C4-2B (cell line): ENCODE data around the gene KCND1.

Source experiments
- ZFX ChIP-seq: fragments of 450-650 bp; IDR thresholded peaks from 2 replicates; pipeline ENCODE4 v1.6.1; 2017
- TF ChIP-seq, protein P1 (sequence below): fragments of 450-650 bp; conservative IDR thresholded peaks from 2 replicates; pipeline ENCODE4 v1.5.1; 2017; ENCODE audit warnings: mild to moderate bottlenecking

DNA sequence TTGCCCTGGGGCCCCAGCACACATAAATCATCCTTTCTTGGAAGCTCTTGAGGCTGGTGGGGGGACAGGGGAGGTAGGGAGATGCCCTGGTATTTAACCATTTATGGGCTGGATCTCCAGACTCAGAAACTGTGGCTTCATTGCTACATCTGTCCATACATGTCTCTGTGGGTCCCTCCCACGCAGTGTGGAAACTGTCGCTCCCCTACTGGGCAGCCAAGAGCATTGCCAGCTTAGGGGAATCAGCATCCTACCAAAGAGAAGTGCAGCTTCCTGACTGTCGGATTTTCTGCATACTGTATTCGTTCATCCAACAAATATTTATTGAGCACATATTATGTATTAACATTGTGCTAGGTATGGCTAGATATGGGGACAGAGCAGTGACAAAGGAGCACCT is 26.7 kb upstream of the KCND1 start:
- TF ChIP-seq ZFX: no peak
- TF ChIP-seq, protein P1, sequence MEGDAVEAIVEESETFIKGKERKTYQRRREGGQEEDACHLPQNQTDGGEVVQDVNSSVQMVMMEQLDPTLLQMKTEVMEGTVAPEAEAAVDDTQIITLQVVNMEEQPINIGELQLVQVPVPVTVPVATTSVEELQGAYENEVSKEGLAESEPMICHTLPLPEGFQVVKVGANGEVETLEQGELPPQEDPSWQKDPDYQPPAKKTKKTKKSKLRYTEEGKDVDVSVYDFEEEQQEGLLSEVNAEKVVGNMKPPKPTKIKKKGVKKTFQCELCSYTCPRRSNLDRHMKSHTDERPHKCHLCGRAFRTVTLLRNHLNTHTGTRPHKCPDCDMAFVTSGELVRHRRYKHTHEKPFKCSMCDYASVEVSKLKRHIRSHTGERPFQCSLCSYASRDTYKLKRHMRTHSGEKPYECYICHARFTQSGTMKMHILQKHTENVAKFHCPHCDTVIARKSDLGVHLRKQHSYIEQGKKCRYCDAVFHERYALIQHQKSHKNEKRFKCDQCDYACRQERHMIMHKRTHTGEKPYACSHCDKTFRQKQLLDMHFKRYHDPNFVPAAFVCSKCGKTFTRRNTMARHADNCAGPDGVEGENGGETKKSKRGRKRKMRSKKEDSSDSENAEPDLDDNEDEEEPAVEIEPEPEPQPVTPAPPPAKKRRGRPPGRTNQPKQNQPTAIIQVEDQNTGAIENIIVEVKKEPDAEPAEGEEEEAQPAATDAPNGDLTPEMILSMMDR: no peak
